Cardiac fibroblast (primary cell): ENCODE measurements around the gene COQ4.

Source experiments
- DNase-seq, 2 donors: peaks; one replicate each; pipeline versions ENCODE4 v3.0.0 to v3.0.0-alpha.2; 2010; ENCODE audit warnings: low read depth in 2 of 2
- H3K4me3 ChIP-seq, 2 donors: replicated peaks in 1 of 2; 1 replicate in 1 of 2; 2 replicates in 1 of 2; pipeline ENCODE4 v1.5.1; 2011; ENCODE audit warnings: low read depth in 2 of 2, low read length in 2 of 2, mild to moderate bottlenecking in 2 of 2, moderate library complexity in 1 of 2
- CTCF ChIP-seq: IDR thresholded peaks from one replicate; pipeline ENCODE4 v1.5.1; 2011; ENCODE audit warnings: low read depth, mild to moderate bottlenecking, low read length, inconsistent platforms

COQ4 gene

GRCh38 chr9:128365525-128365924 is 42.9 kb downstream of the COQ4 start:
- H3K4me3 ChIP-seq = no peak overlapping the region
- no peak for DNase-seq
- no peak for TF ChIP-seq CTCF

- DNase-seq = no peak
- TF ChIP-seq CTCF = no peak
- no peak overlapping the region for H3K4me3 ChIP-seq
Observed at GRCh38 chr9:128369024-128369706, 46.5 kb downstream of the COQ4 start.

GRCh38 chr9:128370367-128370751 is 47.7 kb downstream of the COQ4 start:
- TF ChIP-seq CTCF = no peak
- DNase-seq = no peak
- peak overlapping the region; percentile 82 to 97 for H3K4me3 ChIP-seq

GRCh38 chr9:128370752-128371629 is 48.4 kb downstream of the COQ4 start, which contains the start of gene URM1:
Gene URM1, plus strand, starts transcription at chr9:128371374. Its CDS starts 7 bp downstream, at chr9:128371381.
- peak within 1 kb of the TSS; percentile 82 to 97 for H3K4me3 ChIP-seq
- peak; percentile 2 for TF ChIP-seq CTCF
- DNase-seq = peak; percentile 96 to 97

GRCh38 chr9:128371630-128372117 is 49.0 kb downstream of the COQ4 start:
- DNase-seq = peak in 1 of 2 donors; percentile 24
- TF ChIP-seq CTCF = no peak
- H3K4me3 ChIP-seq = peak overlapping the region; percentile 82 to 97

DNA sequence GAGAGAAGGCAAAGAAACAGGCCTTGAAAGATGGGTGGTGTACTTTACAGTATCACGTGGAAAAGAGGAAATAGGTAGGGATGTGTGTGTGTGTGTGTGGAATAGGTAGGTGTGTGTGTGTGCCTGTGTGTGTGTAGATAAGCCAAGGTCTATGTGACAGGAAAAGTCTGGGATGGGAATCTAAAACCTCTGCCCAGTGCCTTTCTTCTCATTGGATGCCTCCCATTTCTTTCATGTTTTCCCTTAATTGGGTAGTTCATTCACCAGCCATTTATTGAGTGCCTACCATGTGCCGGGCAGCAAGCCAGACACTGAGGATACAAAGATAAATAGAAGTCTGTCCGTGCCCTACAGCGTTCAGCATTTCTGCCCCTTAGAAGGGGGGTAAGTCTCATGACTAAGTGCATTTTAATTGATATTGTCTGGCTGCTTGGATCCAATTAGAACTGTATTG is 49.6 kb downstream of the COQ4 start:
- peak overlapping the region; percentile 82 to 97 for H3K4me3 ChIP-seq
- no peak for DNase-seq

More for the DNA sequence above, 49.6 kb downstream of the COQ4 start:
- TF ChIP-seq CTCF = no peak
